Tibial artery (tissue), 4 donors: ENCODE measurements around the gene ACOX1.

ENCODE experiments used
- DNase-seq, 2 donors: peaks; one replicate each; pipeline ENCODE4 v3.0.0-alpha.2; 2019
- H3K27ac ChIP-seq, 2 donors: fragments of 200-600 bp; sonication (generic) in 1 of 2; 1 replicate in 1 of 2; 2 replicates in 1 of 2; pipeline ENCODE4 v1.5.1; 2018 to 2019; ENCODE audit warnings: mild to moderate bottlenecking in 1 of 2
- H3K27me3 ChIP-seq, 2 donors: fragments of 200-600 bp; sonication (generic) in 1 of 2; one replicate each; pipeline versions ENCODE4 v1.5.1 to v1.6.0; 2016 to 2019
- H3K36me3 ChIP-seq, 3 donors: fragments of 200-600 bp; sonication (generic) in 2 of 3; one replicate each; pipeline ENCODE4 v1.5.1; 2016 to 2019; ENCODE audit warnings: mild to moderate bottlenecking in 2 of 3
- H3K4me1 ChIP-seq, 4 donors: fragments of 200-600 bp; sonication (generic) in 2 of 4; 1 replicate in 3 of 4; 2 replicates in 1 of 4; pipeline ENCODE4 v1.5.1; 2016 to 2019
- H3K4me3 ChIP-seq, 2 donors: fragments of 200-600 bp; sonication (generic) in 1 of 2; 1 replicate in 1 of 2; 2 replicates in 1 of 2; pipeline ENCODE4 v1.5.1; 2018 to 2019; ENCODE audit warnings: mild to moderate bottlenecking in 2 of 2
- H3K9me3 ChIP-seq, 3 donors: fragments of 200-600 bp; sonication (generic) in 1 of 3; one replicate each; pipeline ENCODE4 v1.5.1; 2016 to 2019
- CTCF ChIP-seq, 2 experiments: fragments of 200-600 bp in 1 of 2; fragments of 450-650 bp in 1 of 2; IDR thresholded peaks; one replicate each; pipeline ENCODE4 v1.5.1; 2017 to 2019; ENCODE audit warnings: antibody characterized with exemption in 2 of 2, mild to moderate bottlenecking in 1 of 2, moderate library complexity in 1 of 2
- intact Hi-C: fragments of 100-400 bp; cut with DNase I; formaldehyde crosslinking; loops from one replicate; pipeline ENCODE4 v1.15.0; 2023; ENCODE audit warnings: low total_unique reads

Gene ACOX1

GRCh38 chr17:76023900-76024237, 44.9 kb upstream of the ACOX1 start:
- intact Hi-C loops = no loop called here
- TF ChIP-seq CTCF (IDR thresholded peaks at IDR 0.05) = no peak
- H3K36me3 ChIP-seq = peaks cover 0 to 5% (median 0%) of the 10 kb centered on the region in 3 donors
- no peak overlapping the region for H3K4me3 ChIP-seq
- no peak for DNase-seq
- H3K4me1 ChIP-seq = no peaks in the 10 kb centered on the region
- peaks cover 0 to 42% of the 10 kb centered on the region in 2 donors for H3K27me3 ChIP-seq
- no peaks in the 10 kb centered on the region for H3K9me3 ChIP-seq
- H3K27ac ChIP-seq = no peak overlapping the region

- Histone ChIP-seq H3K27ac (no peak overlapping the region), H3K36me3 (peaks cover 0 to 5% (median 0%) of the 10 kb centered on the region in 3 donors), H3K9me3 (no peaks in the 10 kb centered on the region), H3K4me1 (no peaks in the 10 kb centered on the region), H3K4me3 (no peak overlapping the region), H3K27me3 (peaks cover 0 to 44% of the 10 kb centered on the region in 2 donors)
- TF ChIP-seq CTCF (IDR thresholded peaks at IDR 0.05) = no peak
- no peak for DNase-seq
- intact Hi-C loops = no loop called here
Measured at GRCh38 chr17:76022973-76023899, 44.3 kb upstream of the ACOX1 start.

- Histone ChIP-seq H3K27me3 (peaks cover 0 to 42% of the 10 kb centered on the region in 2 donors), H3K4me3 (no peak overlapping the region), H3K27ac (no peak overlapping the region), H3K9me3 (no peaks in the 10 kb centered on the region), H3K4me1 (no peaks in the 10 kb centered on the region), H3K36me3 (peaks cover 0 to 5% (median 0%) of the 10 kb centered on the region in 3 donors)
- no peak for TF ChIP-seq CTCF (IDR thresholded peaks at IDR 0.05)
- intact Hi-C loops = no loop called here
- DNase-seq = no peak
Measured at GRCh38 chr17:76022285-76022684, 43.3 kb upstream of the ACOX1 start.

- no peaks in the 10 kb centered on the region for H3K9me3 ChIP-seq
- H3K27ac ChIP-seq = no peak overlapping the region
- TF ChIP-seq CTCF (IDR thresholded peaks at IDR 0.05) = no peak
- intact Hi-C loops = no loop called here
- H3K27me3 ChIP-seq = peaks cover 0 to 57% of the 10 kb centered on the region in 2 donors
- peaks cover 0 to 5% (median 0%) of the 10 kb centered on the region in 3 donors for H3K36me3 ChIP-seq
- H3K4me3 ChIP-seq = no peak overlapping the region
- H3K4me1 ChIP-seq = no peaks in the 10 kb centered on the region
- no peak for DNase-seq
Measured at GRCh38 chr17:76019833-76020467, 41.0 kb upstream of the ACOX1 start.

- Histone ChIP-seq H3K4me3 (no peak overlapping the region), H3K27me3 (peaks cover 0 to 52% of the 10 kb centered on the region in 2 donors), H3K27ac (no peak overlapping the region), H3K4me1 (peaks cover 0 to 6% (median 1%) of the 10 kb centered on the region in 4 donors), H3K36me3 (peaks cover 0 to 5% (median 0%) of the 10 kb centered on the region in 3 donors), H3K9me3 (no peaks in the 10 kb centered on the region)
- DNase-seq = no peak
- TF ChIP-seq CTCF (IDR thresholded peaks at IDR 0.05) = no peak
- intact Hi-C loops = no loop called here
Measured at GRCh38 chr17:76018801-76019200, 39.8 kb upstream of the ACOX1 start.
